GM18907 (cell line): ENCODE results near the gene SRSF7.
"Not testable (repeated sequence)": the region's sequence is repeated elsewhere in the genome, so short reads cannot be mapped to it uniquely, and the experiment has no call there.

Experiments
- ATAC-seq: cut with Tn5 transposase; IDR thresholded peaks from one replicate; pipeline ENCODE4 v1.9.1; 2021; ENCODE audit warnings: mild to moderate bottlenecking, moderate library complexity; ENCODE audit not compliant: unreplicated experiment

Gene SRSF7

DNA sequence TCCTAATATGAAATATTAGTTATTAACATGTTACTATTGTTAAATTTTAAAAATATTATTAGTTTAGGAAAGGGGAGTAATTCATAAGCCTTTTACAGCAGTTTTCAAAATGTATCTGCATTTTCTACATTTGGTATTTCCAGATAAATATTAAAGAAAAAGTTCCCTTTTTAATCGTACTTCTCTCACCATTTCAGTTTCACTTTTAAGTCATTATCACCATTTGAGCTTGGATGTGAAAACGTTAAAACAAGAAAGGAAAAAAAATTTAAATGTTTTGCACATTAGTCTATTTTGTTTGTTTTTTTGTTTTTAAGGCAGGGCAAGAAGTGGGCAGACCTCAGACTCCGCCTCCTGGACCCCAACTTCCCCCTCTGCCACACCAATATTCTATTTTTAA, 3.3 kb upstream of the SRSF7 start:
- no peak for ATAC-seq

DNA sequence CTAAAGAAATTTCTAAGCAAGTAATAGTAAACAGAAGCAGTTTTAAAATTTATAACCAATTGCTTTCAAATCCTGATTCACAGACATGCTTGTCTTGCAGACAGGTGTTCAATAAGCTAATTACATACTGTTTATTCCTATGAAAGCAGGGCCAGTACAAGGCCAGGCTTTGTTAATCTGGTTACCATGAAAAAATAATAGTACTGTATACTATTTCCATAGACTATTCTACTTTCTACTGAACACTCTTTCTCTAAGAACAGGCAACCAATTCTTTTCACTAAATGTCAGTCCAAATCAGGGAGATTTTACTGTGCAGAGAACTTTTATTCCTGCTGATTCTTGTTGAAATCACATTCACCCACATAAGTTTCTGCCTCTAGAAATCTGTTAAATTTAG, 2.9 kb upstream of the SRSF7 start:
- ATAC-seq, result no peak

DNA sequence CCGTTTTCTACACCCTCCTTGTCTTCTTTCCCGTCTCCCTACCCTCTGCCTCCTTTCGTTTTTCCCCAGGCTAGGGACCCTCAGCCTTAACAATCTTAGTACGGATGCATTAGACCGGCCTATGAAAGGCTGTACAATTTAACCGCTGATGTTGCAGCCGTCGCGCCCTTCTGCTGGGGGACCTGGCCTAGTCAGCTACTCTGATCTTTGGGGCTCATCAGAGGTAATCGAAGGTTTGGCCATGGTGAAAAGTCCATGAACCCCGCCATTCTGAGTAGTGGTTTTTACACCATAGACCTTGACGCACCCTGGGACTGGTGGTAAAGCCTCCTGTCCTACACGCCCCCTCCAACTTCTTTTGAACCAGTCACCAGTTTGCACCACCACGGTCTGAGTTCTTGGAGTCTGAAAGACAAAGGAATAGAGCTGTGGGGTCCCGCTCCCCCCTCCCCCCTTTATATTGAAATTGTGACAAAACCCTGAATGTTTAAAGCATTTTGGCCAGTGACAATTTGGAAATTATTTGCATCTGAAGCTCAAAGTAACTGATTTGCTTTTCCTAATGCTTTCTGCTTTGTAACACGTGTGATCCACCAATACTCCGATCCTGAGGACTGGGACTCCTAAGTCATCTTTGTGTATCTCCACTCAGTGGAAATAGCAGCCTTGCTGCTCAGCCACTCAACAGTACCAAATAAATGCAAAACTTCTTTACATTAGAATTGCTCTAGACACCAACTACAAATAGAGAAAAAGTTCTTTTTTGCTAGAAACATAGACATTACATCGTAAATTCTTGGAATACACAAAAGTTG, 642 bp upstream of the SRSF7 start:
- peak; percentile 23 for ATAC-seq

DNA sequence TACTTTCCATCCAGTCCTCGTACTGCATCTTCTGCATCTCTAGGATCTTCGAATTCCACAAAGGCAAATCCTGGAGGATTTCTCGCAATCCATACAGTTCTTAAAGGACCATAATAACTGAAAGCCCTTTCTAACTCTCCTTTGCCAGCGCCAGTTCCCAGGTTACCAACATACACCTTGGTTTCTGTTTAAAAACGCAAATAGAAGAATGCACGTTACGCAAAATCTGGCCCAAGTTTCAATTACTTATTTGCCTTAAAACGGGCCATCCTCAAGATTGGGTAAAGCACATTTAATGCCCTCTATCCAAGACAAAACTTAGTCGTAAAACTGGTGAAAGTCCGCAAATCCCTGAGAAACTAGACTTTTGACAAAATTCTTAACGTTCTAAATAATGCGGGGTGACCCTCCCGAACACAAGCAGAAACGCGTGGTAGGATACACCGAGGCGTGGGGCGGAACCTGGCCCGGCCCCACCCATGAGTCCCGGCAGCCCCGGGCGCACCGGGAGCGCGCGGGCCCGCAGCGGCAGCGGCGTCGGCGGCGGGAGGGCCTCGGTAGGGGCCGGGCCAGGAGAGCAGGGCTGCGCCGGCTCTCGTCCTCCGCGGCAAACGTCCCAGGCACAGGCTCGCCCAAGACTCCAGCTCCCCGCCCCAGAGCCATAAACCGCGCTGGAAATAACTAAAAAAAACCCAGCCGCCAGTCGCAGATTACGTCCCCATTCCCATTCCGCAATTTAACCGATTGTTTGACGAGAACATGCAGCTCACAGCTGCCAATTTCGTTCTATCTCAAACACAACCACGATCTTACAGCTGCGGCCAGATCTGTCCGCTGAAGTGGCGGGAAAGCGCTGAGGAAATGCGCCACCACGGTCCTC, 910 bp downstream of the SRSF7 start:
- peak; percentile 46 for ATAC-seq

DNA sequence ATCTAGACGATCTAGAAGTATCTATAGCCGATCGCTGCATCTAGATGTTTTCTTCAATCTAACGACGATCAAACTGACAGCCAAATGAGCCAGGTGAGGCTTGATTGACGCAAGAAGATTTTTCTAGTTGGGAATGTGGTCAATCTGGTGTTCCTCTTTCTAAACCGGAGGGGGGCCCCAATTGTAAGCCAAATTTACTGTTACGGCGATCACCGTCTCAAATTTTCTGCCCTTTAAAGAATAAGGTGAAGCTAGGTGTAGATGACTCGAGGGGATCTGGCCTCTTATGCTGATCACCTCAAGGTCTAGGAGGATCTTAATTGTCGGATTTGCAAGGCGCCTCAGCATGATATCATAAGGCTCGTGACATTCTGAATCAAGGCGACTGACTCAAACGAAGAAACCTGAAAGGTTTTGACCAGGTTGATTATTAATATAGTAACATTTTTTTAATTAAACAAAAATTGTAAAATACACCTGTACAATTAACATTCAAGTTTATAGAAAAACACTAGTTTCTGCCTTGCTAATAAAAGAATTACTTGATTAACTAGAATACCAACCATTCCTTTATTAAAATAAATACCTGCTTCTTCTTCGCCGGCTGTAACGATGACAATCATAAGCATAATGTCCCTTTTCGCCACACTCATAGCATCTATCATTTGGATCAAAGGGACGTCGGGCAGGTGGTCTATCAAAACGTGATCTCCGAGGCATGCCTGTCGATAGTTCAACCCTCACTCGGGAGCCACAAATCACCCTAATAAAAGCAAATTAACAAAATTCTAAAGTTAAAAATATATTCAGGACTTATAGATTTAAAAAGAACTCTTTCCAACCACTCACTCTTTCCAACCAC, 2.0 kb downstream of the SRSF7 start:
- no peak for ATAC-seq

DNA sequence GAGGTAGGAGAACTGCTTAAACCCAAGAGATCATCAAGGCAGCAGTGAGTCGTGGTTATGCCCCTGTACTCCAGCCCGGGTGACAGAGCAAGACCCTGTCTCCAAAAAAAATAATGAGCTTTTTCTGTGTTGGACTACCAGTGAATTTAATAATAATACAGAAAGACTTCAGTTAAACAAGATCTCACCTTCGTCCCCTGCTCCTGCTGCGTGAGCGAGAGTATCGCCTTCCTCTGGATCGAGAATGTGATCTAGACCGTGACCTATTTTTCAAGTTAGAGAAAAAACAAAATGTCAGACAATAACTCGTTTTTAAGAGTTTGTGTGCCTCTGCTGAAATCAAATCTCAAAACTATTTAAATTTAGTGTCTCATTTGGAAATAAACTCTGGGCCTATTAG, 2.8 kb downstream of the SRSF7 start:
- no peak for ATAC-seq

DNA sequence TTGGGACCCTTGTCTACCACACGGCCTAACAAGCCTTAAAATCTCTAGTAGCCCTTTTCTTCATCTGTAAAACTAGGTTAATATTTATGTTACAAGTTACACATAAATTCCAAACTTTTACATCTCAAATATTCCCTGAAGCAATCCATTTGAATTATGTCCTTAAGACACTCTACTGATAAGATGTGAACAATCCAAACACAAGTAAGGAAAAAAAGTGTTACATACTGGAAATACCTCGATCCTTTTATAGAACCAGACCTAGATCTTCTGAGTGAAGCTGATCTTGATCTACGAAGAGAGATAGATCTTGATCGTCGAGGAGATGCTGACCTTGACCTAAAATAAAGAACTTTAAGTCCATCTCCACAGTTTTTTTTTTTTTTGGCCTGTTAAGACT, 3.3 kb downstream of the SRSF7 start:
- no peak for ATAC-seq

DNA sequence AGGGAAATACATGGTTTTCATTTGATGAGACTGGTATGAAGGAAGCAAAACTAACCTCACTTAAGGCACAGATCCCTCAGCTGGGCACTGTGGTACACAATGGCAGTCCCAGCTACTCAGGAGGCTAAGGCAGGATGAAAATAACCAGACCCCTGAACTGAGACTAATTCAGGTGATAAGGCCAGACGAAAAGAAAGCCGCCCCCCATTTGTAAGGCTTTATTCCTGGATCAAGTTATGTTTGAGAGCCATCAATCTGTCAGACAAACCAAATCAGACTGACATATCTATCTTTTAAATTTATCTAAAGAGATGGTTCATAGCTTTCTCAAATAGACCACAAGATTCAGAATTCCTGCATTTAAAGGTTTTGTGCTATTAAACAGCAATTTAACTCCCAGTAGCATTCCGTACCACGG, 4.1 kb downstream of the SRSF7 start:
- ATAC-seq, result no peak

DNA sequence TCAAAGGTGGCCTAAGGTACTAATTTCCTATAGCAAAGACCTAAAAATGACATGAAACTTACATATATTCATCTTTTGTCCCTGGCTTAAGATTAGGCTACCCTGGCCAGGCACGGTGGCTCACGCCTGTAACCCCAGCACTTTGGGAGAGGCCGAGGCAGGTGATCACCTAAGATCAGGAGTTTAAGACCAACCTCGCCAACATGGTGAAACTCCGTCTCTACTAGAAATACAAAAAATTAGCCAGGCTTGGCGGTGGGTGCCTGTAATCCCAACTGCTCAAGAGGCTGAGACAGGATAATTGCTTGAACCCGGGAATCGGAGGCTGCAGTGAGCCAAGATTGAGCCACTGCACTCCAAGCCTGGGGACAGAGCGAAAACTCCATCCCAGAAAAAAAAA, 5.9 kb downstream of the SRSF7 start:
- ATAC-seq, result no peak

DNA sequence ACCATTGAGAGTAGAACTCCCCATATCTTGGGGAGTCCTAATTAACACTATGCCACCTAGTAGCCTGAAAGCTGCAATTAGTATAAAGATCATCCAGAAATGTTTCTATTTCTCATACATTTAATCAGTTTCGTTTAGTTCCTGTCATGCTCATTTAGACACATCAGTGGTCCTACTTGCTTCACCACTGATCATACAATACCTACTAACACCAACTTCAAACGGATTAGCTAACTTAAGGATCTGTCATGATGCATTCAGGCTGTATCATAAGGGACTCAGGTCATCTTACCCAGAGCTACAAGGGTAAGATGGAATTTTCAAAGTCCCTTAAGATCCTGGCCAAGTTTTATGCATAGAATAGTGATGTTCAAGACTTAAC, 6.8 kb downstream of the SRSF7 start:
- ATAC-seq, result no peak

DNA sequence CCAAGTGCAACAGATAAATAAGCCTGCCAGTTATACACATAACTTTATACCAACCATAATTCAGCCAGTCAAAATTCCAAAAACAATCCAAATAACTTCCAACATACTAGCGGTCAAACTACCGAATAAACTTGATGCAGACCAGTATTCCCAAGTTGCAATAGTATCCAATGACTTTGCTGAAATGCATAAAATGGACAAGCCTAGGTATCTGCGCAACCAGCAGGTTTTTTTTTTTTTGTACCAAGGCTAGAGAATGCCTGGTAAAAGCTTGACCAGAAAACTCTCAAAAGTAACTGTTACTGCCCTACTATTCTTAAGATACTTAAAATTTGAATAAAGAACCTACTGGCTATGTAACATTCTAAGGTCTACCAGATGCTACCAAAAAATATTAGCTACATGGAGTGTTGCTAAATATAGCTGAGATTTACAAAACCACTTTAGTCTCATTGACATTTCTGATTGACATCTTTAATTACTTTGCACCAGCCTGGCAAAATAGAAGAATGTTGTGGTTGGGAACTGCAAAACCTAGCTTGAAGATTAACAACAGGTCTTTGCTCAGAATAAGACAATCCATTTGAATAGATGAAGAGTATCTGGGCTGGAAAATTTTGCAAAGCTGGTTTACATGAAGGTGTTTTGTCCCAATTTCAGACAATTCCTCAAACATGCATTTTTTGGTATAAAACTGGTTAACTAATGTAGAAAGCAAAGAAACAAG, 7.3 kb downstream of the SRSF7 start:
- no peak for ATAC-seq

DNA sequence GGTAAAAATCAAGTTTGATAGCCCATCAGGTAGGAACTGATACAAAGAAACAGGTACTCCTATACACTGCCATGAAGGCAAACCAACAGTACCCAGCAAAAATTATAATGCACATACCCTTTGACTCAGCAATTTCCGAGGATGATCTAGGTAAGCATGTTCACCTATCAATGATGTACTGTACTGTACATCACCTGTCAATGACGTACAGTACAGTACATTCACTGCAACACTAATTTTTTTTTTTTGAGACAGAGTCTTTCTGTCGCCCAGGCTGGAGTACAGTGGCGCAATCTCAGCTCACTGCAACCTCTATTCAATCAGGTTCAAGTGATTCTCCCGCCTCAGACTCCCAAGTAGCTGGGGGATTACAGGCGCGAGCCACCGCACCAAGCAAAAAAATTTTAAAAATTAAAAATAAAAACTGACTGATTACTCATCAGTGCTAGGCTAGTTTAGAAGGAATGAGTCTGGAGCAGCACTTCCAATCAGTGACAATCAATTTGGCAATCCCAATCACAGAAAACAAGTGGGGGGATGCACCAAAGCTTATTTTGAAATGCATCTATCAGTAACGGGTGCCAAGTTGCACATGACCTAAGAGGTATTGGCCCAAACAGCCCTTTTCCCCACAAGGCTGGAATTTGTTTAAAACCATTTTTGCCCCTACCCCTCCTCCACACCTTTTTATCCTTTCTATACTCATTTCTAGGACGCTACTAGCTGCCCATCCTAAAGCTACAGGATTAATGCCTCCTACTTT, 8.2 kb downstream of the SRSF7 start:
- no peak for ATAC-seq

DNA sequence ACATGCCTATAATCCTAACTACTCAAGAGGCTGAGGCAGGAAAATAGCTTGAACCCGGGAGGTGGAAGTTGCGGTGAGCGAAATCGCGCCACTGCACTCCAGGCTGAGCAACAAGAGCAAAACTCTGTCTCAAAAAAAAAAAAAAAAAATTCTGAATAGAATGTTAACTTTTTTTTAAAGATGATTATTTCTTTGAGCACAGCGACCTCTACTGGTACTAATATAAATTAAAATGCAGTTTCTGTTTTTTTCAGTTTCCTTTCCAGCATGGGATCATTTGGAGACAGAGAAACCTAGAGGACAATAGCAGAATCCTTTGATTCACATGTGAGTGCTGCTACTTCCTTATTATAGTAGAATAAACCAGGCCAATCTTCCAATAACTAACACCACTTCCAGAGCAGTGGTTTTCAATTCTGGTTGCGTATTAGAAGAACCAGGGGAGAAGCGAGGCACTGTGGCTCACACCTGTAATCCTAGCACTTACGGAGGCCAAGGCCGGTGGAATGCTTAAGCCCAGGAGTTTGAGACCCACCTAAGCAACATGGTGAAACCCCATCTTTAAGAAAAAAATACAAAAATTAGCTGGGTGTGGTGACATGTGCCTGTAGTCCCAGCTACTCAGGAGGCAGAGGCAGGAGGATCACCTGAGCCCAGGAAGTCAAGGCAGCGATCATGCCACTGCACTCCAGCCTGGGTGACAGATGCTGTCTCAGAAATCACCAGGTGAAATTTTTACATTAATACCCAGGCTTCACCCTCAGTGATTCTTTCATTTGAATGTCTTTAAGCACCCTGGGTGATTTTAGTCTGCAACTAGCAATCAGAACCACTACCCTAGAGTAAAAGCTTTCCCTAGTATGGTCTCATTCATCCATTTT, 10.1 kb downstream of the SRSF7 start:
- no peak for ATAC-seq

DNA sequence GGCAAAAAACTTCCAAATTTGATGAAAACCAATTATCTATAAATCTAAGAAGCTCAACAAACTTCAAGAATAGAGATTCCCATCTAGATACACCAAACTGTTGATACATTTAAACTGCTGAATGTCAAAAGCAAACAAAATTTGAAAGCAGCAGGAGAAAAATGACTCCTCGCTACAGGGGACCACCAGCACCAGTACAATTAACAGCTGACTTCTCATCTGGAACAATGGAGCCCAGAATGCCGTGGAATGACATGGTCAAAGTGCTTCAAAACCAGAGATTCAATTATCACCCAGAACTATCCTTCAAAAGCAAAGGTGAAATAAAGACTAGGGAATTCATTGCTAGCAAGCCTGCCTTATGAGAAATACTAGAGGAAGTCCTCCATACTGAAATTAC, 11.6 kb downstream of the SRSF7 start:
- ATAC-seq, result no peak

DNA sequence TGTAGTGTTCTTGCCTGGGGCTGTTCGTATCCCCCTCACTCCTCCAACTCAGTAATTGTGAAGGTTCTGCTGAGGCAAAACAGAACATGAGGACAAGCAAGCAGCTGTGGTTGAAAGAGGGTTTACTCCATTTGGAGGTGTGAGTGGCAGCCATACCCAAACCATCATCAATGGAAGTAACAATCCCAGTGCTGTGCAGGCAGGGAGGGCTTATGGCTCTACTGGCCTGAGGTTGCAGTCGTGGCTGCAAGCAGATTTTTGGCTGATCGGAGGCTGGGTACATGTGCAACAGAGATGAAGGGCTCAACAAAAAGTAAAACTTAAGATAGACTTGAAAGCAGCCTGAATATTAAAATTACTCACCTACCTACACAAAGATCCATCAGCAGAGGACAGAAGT, 13.2 kb downstream of the SRSF7 start:
- ATAC-seq, result no peak

DNA sequence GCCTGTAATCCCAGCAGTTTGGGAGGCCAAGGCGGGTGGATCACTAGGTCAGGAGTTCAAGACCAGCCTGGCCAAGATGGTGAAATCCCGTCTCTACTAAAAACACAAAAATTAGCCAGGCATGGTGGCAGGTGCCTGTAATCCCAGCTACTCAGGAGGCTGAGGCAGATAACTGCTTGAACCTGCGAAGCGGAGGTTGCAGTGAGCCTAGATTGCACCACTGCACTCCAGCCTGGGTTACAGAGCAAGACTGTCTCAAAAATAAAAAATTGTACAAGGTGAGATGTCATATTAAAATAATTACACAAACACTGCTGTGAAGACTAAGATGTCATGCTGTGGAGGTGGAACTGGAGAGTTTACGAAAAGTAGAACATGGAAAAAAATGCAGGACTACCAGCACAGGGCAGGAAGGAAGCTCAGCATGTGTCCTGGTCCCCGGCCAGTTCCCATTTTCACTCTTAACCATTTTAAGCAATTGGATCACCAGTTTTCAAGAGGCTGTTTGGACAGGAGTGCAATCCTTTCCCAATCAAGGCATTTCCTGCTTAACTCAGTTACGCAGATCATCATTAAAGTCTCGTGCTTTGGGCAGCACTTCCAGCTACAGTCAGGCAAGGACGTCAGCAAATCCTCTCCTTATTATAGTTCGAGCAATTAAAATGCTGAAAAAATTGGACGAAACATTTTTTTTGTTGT, 14.0 kb downstream of the SRSF7 start:
- ATAC-seq, result not testable (repeated sequence)

DNA sequence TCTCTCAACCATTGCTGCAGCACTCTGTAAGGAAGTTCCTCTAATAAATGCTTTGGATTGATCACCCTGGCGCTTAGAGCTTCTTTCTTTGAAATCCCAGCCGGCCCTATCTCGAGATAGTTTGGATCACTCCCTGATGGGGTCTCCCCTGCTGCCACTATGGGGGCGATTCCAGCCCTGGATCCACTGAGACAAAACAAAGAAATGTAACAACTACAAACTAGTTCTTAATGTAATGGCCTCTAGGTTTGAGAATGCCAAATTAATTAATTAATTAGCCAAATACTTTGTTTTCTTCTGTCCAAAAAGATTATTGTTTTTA, 15.2 kb downstream of the SRSF7 start:
- ATAC-seq, result no peak

DNA sequence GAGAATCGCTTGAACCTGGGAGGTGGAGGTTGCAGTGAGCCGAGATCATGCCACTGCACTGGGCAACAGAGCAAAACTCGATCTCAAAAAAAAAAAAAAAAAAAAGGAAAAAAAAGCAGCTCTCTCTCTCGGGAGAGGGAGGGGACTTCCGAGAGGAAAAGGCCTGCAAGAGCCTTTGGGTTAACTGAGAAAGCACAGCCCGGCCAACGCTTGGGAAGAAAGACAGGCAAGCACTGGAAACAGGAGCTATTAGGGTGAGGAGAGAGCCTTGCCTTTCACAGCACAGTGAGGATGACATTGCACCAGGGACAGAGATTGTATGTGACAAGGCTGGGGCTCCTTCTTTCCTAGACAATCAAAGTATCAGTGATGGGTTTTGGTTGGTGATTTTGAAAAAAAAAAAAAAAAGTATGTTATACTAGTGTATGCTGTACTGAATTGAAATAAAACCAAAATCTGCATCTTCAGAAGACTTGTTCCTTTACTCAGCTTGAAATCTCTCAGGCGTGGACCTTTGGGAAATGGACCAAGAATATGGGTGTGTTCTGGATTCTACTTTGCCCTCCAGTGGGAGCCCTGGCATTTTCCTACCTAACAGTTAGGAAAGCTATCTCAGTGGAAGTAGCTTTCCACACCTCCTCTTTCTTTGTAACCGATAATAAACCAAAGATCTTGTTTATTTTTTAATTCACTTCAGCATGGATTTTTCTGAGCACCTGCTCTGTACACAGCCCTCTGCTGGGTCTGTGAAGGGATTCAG, 16.7 kb downstream of the SRSF7 start:
- ATAC-seq, result no peak
